Activated CD4-positive, alpha-beta T cell treated with anti-CD3 and anti-CD28 coated beads, Interleukin-2, amount 50 U/mL, for 48 hours (primary cell): ENCODE data around the gene SRRM5.
"Not testable (repeated sequence)": the region's sequence is repeated elsewhere in the genome, so short reads cannot be mapped to it uniquely, and the experiment has no call there.

ENCODE experiments used
- DNase-seq, 2 experiments: peaks; one replicate each; pipeline ENCODE4 v3.0.0-alpha.2; 2020

The SRRM5 gene

DNA sequence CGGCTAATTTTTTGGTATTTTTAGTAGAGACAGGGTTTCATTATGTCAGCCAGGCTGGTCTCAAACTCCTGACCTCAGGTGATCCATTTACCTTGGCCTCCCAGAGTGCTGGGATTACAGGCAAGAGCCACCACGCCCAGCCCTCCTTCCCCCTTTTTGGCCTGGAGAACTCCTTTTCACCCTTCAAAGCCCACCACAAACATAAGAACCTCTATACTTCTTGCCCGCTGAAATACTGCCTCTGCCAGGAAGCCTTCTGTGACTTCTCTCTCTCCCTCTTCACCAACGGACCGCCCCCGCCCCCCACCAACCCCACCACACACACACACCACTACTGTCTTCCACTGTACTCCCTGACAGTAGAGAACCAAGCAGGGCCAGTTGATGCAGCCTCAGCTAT, 5.1 kb downstream of the SRRM5 start:
- no peak for DNase-seq

DNA sequence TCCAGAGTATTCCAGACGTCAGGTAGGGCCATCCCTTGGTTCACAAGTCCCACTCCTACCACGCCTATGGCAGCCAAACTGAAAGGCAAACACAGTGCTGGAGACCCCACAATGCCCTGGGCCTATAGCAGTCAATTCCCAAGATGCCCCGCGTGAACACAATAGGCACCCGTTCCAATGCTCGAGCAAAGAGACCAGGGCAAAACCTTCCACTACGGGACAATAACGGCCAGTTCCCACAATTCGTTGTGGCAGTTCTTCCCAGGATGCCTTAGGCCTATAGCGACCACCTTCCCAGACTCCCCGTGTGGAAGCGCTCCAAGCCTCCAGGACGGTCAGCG, 7.0 kb downstream of the SRRM5 start:
- DNase-seq, result peak; percentile 56 to 66

DNA sequence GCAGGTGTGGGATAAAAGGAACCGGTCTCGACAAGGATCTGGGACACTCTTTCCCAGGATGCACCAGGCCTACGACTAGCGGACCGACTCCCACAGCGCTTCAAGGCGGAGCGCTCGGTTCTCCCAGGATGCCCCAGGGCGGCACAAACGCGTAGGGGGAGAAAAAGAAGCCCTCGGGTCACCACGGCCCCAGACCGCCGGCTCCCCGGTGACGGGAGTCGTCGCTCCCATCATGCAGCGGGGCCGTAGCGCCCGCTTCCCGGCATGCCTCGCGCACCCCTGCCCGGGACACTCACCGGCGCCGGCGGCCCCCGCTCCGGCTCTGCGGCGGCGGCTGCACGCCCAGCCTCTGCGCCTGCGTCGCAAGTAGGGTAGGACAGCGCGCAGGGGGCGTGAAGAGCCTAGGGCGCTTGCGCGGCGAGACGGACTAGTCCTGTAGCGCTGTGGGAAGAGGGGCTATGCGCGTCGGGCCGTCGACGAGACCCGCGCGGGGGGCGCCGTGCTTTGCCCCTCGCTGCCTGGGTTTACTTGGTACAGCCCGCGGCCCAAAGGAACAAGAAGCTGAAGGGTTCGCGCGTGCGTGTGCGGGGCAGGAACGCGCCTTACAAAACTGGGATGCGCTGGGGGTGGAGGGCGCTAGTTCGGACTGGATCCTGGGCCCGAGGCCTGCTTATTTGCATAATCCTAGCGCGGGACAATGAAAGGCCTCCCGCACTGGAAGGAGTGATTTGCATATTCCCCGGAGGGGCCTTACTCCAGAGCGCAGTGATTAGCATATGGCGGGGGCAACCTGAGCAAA, 7.6 kb downstream of the SRRM5 start, which contains the start of gene ZNF428:
Gene ZNF428, minus strand, starts transcription at position 368 of the 799 bp plus-strand sequence. CDS start 5,325 bp downstream, outside the sequence.
- DNase-seq, result peak; percentile 83 to 91

DNA sequence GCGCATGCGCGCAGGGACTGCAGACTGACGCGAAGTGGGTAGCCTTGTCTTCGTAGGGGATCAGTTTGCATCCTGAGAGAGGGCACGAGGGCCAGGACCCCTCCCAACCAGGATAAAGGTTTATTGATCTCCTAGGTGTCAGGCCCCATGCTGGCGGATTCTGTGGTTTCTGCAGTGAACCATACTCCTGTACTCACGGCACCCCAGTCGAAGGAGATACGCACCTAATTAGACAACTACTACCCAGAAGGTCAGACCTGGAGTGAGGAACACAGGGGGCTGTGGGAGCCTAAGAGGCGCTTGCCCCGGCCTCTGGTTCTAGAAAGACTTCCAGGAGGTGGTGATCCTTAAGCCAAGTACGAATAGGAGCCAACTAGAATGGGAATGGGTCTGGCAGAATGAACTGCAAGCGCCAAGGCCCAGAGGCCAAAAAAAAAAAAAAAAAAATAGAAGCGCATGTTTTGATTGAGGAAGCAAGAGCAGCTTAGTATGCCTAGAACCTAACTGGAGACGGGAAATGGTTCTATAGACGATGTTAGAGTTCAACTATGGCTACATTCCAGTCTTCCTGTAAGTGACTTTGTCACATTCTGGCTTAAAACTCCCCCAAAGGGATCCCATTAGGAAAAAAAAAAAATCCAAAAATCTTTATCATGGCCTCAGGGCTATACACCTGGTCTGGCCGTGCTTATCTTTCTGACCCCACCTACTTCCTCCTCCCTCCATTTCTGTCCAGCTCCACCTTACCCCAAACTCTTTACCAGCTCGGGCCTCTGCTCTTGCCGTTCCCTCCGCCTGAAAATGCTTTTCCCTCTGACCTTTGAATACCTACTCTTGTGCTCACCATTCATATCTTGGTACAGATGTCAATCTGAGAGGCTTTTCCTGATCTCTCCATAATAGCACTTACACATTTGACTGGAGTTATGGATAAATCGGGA, 8.4 kb downstream of the SRRM5 start:
- peak in 1 of 2 experiments; percentile 88 for DNase-seq

DNA sequence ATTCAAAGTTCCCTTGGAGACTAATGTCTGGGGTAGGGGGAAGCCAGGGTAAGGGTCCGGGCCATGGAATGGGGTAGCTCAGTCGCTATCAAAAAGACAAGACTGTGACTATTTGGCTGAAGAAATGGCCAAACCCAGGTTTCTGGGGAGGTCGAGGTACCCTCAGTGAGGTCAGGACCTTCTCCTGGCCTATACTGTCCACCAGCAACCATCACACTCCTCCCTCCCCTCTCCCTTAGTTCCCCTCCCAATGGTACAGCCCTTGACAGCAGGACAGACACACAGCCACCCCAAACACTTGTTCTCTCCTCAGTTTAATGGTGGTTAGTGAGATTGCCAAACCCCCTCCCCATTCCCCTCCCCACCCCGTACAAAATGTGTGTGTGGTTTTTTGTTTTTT, 10.2 kb downstream of the SRRM5 start:
- DNase-seq, result no peak

DNA sequence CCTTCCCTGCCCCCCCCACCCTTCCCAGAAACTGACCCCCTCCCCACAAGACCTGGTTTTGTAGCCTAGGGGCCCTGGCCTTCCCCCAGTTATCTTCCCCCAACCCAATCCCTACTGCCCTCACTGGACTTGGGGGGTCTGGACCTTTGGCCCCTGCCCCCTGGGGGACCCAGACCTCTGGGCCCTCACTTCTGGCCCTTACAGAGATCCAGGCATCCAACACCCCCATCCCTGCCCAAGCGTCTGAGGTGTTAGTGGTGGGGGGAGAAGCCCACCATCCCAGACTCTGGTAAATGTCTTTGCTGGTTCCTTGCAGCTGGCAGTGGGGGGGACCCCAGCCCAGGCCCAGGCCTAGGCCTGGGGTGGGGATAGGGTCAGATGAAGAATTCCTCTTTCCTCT, 11.1 kb downstream of the SRRM5 start:
- no peak for DNase-seq

DNA sequence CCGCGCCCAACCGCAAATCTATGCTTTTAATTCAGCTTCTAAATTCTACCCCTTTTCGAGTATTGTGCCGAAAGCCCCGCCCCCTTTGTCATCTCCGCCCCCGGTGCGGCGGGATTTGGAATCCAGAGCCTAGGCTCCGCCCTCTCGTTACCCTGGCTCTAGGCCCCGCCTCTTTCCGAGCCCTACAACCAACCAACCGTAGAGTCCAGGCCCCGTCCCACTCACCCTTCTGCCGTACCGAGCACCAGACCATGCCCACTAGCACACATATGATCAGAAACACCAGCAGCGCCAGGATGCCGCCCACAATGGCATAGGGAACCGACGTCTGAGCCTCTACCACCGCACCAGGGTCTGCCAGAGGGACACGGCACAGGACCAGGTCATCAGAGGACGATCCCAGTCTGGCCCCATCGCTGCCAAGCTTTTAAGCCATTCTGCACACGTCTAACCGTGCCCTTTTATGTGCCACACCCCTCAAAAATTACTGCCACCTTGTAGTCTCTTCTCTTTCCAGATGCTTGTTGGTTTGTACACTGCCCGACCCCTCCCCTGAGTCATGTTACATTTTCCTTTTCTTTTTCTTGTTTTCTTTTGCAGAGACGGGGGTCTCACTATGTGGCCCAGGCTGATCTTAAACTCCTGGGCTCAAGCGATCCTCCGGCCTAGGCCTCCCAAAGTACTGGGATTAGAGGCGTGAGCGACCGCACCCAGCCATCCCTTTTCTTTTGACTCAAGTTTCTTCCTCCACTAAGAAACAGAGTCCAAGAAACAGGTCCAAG, 12.2 kb downstream of the SRRM5 start:
- DNase-seq, result no peak

DNA sequence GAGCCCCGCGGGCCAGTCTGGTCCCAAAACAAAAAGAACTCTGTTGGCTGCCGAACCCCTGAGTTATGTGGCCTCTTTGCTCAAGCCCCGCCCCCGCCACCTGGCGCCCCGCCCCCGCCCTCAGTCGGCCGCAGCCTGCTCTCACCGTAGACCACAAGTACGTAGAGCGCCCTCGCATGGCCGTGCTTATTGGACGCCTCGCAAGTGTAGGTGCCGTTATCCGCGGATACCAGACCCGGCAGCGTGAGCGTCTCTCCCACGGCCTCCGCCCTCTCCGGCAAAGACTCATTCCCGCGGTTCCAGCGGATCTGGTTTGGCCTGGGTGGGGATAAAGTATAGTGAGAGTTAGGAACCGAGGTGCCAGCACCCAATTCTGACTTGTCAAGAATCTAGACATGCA, 13.0 kb downstream of the SRRM5 start:
- DNase-seq, result peak; percentile 90 to 93

DNA sequence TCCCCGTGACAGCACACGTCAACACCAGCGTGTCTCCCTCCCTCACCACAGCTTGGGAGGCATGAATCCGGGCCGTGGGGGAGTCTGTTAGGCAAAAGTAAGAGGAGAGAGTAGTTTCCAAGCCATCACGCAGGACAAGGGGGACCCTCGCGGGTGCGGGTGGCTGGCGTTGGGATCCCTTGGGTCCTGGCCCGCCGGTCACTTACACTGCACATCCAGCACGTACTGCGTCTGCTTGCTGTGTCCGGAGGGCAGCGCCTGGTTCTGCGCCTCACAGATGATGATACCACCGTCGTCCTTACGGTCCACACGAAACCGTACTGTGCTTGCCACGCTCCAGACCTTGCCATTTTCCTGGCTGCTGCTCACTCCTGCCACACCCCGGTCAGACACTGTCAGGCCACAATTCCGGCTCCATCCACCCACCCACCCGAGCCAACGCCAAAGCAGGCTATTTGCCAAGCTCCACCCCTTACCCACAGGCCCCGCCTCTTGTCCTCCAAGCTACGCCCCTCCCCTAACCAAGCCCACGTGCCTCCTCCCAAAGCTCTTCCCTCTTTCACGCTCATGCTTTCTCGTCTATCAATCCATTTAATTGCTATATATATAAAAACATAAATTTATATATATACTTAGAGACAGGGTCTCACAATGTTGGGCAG, 14.2 kb downstream of the SRRM5 start:
- DNase-seq, result peak; percentile 28 to 39

DNA sequence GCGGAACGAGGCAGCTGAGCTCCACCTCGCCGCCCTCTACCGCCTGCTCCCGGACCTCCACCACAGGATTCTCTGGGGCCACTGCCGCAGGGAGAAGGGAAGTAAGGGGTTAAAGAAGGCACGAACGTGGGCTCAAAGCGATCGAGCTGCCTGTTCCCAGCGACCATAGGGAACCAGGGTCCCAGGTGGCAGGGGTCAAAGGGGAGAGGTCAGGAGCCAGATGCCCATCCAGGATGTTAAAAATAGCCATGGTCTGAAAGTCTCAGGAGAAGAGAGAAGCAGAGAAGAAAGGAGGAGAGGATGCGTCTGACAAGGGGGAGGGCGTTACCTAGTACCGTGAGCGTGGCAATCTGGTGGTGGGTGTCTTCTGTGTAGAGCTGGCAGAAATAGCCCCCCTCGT, 14.9 kb downstream of the SRRM5 start:
- DNase-seq, result no peak

DNA sequence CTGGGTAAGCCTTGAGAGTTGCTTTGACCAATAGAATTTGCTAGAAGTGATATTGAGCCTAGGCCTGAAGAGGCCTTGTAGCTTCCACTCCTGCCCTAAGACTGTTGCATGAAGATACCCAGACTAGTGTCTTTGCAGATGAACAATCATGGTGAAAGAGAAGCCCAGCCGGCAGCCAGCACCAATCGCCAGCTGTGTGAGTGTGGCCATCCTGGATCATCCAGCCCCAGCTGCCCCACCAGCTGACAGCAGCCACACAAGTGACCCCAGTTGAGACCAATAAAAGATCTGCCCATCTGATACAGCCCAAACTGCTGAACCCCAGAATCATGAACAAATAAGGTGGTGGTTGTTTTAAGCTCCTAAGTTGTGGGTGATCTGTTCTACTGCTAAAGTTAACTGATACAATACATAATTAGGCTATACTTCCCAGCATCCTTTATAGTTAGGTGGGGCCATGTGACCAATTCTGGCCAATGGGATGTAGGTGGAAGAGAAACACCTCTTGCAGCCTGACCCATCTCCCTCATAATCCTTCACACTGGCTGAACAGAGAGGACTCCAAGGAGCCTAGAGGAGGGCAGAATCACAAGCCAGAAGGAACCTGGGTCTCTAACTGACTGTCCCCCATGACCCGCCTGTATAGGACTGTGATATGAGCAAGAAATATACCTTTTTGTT, 16.9 kb downstream of the SRRM5 start:
- no peak for DNase-seq

DNA sequence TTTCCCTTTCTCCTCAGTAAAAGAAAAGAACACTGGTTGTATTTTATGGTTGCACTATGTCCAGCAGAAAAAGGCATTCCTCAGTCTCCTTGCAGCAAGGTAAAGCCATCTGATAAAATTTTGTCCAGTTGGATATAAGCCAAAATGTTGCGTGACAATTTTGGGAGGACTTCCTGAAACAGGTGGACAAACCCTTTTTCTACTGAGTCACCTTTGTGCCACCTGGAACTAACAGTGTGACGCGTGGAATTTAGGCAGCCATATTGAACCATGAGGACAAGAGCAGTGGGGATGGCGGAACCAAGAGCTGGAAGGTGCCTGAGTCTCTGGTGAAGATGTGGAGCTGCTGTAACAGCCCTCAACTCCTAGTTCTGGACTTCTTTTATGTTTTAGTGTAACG, 19.6 kb downstream of the SRRM5 start:
- DNase-seq, result no peak

DNA sequence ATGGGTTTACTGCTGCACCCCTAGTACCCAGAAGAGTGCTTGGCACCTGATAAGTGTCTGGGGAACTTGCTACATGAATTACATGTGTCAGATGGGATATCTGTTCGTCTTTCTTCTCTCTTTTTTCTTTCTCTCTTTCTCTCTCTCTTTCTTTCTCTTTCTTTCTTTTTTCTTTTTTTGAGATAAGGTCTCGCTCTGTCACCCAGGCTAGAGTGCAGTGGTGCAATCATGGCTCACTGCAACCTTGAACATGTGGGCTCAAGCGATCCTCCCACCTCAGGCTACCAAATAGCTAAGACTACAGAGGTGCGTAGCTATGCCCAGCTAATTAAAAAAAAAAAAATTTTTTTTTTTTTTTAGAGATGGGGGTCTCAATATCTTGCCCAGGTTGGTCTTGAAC, 21.6 kb downstream of the SRRM5 start:
- DNase-seq, result no peak

DNA sequence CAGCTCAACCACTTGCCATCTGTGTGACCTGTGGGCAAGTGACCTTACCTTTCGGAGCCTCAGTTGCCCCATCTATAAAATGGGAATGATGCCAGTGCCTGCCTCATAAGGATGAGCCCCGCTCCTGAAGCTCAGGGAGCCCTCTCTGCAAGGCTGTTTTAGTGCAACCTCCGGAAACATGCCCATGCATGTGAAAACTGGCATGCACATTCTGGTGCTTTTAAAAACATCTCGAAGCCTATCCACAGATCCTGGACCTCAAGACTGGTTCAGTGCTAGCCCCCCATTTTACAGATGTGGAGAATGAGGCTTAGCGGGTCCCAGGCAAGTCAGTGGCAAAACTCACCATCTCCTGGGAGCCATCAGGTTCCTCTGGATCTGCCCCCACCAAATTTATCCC, 22.2 kb downstream of the SRRM5 start:
- DNase-seq, result no peak

DNA sequence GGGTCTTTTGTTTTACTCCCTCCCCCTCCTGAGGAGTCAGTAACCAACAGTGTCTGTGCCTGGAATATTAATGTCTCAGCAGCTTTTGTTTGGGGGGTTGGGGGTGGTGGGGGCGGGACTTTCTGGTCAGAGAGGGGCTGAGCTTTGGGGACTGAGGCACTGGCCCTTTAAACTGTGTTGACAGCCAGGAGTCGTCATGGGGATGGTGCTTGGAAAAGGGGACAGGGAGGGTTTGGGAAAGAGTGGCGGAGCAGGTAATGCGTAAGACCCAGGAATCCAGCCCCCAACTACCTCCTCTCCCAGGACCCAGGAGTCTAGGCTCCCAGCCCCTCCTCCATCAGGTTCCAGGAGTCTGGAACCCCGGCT, 22.6 kb downstream of the SRRM5 start:
- DNase-seq, result no peak

DNA sequence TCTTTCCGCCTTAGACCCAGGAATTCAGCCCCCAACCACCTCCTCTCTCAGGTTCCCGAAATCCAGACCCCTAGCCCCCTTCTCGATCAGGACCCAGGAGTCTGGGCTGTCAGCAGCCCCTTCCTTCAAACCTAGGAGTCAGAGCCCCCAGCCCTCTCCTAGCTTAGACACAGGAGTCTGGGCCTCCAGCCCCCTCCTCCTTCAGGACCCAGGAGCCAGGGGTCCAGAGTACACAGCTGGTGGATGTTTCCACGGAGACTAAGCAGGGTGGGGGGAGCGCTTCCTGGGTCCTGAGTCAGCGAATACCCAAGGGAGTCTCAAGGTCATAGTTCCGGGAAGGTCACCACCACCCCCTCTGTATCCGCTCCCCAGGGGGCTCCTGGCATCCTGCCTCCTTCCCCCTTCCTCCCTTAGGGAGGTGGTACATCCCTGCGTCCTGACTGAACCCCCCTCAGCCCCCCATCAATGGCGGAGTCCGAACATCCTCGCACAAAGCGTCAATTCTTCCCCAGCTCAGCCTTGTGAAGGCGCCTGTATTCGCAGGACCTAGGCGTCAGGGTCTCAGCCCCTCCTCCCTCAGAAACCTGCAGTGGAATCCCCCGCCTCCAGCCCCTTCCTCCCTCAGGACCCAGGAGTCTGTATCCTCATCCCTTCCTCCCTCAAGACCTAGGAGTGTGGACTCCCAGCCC, 23.1 kb downstream of the SRRM5 start:
- no peak for DNase-seq

DNA sequence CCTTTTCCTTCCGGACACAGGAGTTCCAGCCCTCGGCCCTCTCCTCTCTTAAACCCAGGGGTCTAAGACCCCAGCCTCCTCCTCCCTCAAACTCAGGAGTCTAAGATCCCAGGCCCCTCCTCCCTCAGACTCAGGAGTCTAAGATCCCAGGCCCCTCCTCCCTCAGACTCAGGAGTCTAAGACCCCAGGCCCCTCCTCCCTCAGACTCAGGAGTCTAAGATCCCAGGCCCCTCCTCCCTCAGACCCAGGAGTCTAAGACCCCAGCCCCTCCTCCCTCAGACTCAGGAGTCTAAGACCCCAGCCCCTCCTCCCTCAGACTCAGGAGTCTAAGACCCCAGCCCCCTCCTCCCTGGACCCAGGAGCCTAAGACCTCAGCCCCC, 23.7 kb downstream of the SRRM5 start:
- not testable (repeated sequence) for DNase-seq

DNA sequence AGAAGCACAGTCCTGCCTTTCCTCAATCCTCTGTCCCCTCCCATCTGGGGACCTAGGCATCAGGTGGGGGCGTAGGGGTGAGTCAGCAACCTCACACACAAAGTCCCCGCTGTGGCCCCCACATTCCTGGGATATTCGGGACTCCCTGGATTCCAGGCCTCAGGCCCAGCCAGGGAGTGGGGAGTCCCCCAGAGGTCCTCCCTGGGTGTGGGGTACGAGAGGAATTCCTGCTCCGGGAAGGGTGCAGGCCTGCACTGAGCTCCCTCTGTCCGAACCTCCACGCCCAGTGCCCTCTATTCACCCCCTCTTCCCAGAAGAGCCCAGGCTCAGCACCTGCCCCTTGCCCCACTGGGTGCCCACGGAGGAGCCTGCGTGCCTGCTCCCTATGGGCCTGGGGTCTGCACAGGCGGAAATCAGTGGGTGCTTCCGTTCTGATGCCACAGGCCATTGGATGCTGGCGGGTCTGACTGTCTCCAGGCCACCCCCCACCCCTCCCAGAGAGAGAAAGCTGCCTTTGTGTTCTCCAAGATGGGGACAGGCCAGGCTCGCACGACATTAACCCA, 24.3 kb downstream of the SRRM5 start:
- no peak for DNase-seq

DNA sequence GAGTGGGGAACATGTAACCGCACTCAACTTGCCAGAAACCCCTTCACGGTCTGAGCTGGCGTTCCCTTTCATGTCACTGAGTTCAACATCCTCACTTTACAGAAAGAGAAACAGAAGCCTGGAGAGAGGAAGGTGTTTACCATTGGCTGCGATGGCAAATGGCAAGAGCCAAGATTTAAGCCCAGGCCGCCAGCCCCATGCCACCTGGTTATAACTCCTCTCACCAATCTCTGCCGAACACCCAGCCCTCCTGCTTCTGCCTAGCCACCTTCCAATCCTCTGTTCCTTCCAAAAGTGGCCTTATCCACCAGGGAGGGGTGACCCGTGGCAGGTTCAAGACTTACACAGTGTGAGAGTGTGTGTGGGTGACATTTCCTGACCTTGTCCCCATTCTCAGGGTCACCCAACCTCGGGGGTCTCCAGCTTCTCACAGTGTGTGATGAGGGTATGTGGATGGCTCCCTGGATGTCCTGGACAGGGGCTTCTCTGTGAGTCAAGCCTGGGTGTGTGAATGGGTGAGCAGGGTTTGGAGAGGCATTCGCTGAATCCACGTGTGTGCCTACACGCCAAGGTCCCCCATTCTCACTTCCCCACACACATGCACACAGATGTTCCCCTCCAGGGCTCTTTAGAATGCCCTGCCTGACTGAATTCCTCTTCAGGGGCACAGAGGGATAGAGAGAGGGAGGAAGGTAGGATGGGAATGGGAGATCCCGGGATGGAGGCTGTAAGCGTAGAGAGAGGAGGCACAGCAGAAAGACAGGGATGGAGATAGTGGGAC, 26.5 kb downstream of the SRRM5 start:
- DNase-seq, result no peak

DNA sequence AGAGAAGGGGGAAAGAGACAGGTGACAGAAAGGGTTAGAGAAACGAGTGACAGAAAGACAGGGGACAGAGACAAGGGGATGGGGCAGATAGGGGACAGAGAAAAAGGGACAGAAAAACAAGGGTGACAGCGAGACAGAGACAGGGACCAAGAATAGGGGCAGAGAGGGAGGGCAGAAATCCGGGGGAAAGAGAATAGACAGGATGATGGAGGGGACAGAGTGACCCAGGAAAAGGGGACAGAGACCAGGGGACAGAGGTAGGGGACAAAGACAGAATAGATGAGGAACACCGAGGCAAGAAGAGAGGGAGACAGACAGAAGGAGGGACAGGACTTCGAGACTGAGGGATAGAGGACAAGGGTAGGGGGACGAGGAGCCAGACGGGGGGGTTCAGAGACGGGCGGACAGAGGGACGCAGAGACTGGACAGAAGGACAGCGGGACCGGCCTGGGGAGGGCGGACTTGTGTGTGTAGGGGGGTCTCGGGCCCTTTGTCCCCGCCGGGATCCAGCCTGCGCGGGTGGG, 27.2 kb downstream of the SRRM5 start:
- DNase-seq, result no peak
